Ovary (tissue), 3 donors: ENCODE measurements around the gene CDH20.

Experiments
- CTCF ChIP-seq, 3 donors: fragments of 450-650 bp in 2 of 3; fragments of 200-600 bp in 1 of 3; IDR thresholded peaks; one replicate each; pipeline versions ENCODE4 v1.5.1 to v1.8.0; 2016 to 2022; ENCODE audit warnings: antibody characterized with exemption in 3 of 3, mild to moderate bottlenecking in 1 of 3
- EP300 ChIP-seq: sonication (generic); formaldehyde crosslinking; IDR thresholded peaks from one replicate; pipeline ENCODE4 v1.6.1; 2017; ENCODE audit warnings: antibody characterized with exemption
- POLR2A ChIP-seq: fragments of 450-650 bp; IDR thresholded peaks from one replicate; pipeline ENCODE4 v1.6.1; 2017; ENCODE audit warnings: antibody characterized with exemption, mild to moderate bottlenecking, moderate library complexity
- donor health status: DM: no; HTN: no; CAD: no.

GRCh38 chr18:61333746-61334490, 688 bp downstream of the CDH20 start:
- no peak for TF ChIP-seq CTCF (IDR thresholded peaks at IDR 0.05)
- no peak for TF ChIP-seq POLR2A
- TF ChIP-seq EP300: no peak
